ENCODE measurements around the gene BOLL.

The BOLL gene

GRCh38 chr2:197707316-197708213 lies 77.6 kb downstream of the BOLL start:
- peak; percentile 26 for ATAC-seq
- no peak for TF ChIP-seq BACH2 (CRISPR knock-in tag; IDR thresholded peaks at IDR 0.05; ENCODE audit: borderline replicate concordance)
- no peak for TF ChIP-seq TCF4 (CRISPR knock-in tag; IDR thresholded peaks at IDR 0.05; ENCODE audit: borderline replicate concordance)
- TF ChIP-seq, protein P1, sequence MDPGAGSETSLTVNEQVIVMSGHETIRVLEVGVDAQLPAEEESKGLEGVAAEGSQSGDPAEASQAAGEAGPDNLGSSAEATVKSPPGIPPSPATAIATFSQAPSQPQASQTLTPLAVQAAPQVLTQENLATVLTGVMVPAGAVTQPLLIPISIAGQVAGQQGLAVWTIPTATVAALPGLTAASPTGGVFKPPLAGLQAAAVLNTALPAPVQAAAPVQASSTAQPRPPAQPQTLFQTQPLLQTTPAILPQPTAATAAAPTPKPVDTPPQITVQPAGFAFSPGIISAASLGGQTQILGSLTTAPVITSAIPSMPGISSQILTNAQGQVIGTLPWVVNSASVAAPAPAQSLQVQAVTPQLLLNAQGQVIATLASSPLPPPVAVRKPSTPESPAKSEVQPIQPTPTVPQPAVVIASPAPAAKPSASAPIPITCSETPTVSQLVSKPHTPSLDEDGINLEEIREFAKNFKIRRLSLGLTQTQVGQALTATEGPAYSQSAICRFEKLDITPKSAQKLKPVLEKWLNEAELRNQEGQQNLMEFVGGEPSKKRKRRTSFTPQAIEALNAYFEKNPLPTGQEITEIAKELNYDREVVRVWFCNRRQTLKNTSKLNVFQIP (CRISPR knock-in tag; IDR thresholded peaks at IDR 0.05; ENCODE audit: borderline replicate concordance, low read depth), result no peak
- TF ChIP-seq, protein P2, sequence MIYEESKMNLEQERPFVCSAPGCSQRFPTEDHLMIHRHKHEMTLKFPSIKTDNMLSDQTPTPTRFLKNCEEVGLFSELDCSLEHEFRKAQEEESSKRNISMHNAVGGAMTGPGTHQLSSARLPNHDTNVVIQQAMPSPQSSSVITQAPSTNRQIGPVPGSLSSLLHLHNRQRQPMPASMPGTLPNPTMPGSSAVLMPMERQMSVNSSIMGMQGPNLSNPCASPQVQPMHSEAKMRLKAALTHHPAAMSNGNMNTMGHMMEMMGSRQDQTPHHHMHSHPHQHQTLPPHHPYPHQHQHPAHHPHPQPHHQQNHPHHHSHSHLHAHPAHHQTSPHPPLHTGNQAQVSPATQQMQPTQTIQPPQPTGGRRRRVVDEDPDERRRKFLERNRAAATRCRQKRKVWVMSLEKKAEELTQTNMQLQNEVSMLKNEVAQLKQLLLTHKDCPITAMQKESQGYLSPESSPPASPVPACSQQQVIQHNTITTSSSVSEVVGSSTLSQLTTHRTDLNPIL (CRISPR knock-in tag; IDR thresholded peaks at IDR 0.05; ENCODE audit: low read depth), result no peak
- no peak for TF ChIP-seq OSR1 (CRISPR knock-in tag; IDR thresholded peaks at IDR 0.05)
- TF ChIP-seq, protein P3, sequence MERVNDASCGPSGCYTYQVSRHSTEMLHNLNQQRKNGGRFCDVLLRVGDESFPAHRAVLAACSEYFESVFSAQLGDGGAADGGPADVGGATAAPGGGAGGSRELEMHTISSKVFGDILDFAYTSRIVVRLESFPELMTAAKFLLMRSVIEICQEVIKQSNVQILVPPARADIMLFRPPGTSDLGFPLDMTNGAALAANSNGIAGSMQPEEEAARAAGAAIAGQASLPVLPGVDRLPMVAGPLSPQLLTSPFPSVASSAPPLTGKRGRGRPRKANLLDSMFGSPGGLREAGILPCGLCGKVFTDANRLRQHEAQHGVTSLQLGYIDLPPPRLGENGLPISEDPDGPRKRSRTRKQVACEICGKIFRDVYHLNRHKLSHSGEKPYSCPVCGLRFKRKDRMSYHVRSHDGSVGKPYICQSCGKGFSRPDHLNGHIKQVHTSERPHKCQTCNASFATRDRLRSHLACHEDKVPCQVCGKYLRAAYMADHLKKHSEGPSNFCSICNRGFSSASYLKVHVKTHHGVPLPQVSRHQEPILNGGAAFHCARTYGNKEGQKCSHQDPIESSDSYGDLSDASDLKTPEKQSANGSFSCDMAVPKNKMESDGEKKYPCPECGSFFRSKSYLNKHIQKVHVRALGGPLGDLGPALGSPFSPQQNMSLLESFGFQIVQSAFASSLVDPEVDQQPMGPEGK (CRISPR knock-in tag; IDR thresholded peaks at IDR 0.05; ENCODE audit: borderline replicate concordance), result no peak
- TF ChIP-seq ARNTL (CRISPR knock-in tag; IDR thresholded peaks at IDR 0.05; ENCODE audit: borderline replicate concordance, low read depth), result no peak
- no peak for TF ChIP-seq CSDC2 (CRISPR knock-in tag; IDR thresholded peaks at IDR 0.05)
- no peak for TF ChIP-seq ZFP30 (CRISPR knock-in tag; IDR thresholded peaks at IDR 0.05)
- TF ChIP-seq, protein P4, sequence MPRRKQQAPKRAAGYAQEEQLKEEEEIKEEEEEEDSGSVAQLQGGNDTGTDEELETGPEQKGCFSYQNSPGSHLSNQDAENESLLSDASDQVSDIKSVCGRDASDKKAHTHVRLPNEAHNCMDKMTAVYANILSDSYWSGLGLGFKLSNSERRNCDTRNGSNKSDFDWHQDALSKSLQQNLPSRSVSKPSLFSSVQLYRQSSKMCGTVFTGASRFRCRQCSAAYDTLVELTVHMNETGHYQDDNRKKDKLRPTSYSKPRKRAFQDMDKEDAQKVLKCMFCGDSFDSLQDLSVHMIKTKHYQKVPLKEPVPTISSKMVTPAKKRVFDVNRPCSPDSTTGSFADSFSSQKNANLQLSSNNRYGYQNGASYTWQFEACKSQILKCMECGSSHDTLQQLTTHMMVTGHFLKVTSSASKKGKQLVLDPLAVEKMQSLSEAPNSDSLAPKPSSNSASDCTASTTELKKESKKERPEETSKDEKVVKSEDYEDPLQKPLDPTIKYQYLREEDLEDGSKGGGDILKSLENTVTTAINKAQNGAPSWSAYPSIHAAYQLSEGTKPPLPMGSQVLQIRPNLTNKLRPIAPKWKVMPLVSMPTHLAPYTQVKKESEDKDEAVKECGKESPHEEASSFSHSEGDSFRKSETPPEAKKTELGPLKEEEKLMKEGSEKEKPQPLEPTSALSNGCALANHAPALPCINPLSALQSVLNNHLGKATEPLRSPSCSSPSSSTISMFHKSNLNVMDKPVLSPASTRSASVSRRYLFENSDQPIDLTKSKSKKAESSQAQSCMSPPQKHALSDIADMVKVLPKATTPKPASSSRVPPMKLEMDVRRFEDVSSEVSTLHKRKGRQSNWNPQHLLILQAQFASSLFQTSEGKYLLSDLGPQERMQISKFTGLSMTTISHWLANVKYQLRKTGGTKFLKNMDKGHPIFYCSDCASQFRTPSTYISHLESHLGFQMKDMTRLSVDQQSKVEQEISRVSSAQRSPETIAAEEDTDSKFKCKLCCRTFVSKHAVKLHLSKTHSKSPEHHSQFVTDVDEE (CRISPR knock-in tag; IDR thresholded peaks at IDR 0.05), result no peak
- TF ChIP-seq ZNF565 (CRISPR knock-in tag; conservative IDR thresholded peaks at IDR 0.05; ENCODE audit: low read depth), result no peak
- TF ChIP-seq ESRRG (CRISPR knock-in tag; IDR thresholded peaks at IDR 0.05), result no peak
- TF ChIP-seq SNAI2 (CRISPR knock-in tag; IDR thresholded peaks at IDR 0.05), result no peak
- TF ChIP-seq ZNF70 (CRISPR knock-in tag; IDR thresholded peaks at IDR 0.05), result no peak
- TF ChIP-seq GLIS3 (CRISPR knock-in tag; IDR thresholded peaks at IDR 0.05), result no peak
- no peak for TF ChIP-seq CSRNP3 (CRISPR knock-in tag; IDR thresholded peaks at IDR 0.05)

DNA sequence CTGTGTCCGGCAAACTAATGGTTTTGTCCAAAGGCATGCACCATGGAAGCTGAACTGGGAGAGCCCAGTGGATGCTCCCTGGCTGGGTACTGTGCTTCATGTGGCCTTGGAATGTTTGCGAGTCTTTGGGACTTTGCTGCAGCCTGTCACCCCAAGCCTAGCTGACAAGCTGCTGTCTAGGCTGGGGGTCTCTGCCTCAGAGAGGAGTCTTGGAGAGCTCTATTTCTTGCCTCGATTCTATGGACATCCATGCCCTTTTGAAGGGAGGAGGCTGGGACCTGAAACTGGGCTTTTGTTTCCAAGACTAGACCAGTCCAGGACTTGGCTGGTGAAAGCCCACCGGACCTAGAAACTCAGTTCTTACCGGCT lies 78.3 kb downstream of the BOLL start:
- TF ChIP-seq GLIS3 (CRISPR knock-in tag; IDR thresholded peaks at IDR 0.05) (no peak), ZFP3 (CRISPR knock-in tag; IDR thresholded peaks at IDR 0.05) (no peak), ZFP30 (CRISPR knock-in tag; IDR thresholded peaks at IDR 0.05) (no peak), TOX (CRISPR knock-in tag; IDR thresholded peaks at IDR 0.05; ENCODE audit: borderline replicate concordance) (no peak), CSDC2 (CRISPR knock-in tag; IDR thresholded peaks at IDR 0.05) (no peak), SNAI2 (CRISPR knock-in tag; IDR thresholded peaks at IDR 0.05) (no peak), PPARA (CRISPR knock-in tag; IDR thresholded peaks at IDR 0.05; ENCODE audit: borderline replicate concordance) (no peak), OSR1 (CRISPR knock-in tag; IDR thresholded peaks at IDR 0.05) (no peak), CSRNP3 (CRISPR knock-in tag; IDR thresholded peaks at IDR 0.05) (no peak), ESRRG (CRISPR knock-in tag; IDR thresholded peaks at IDR 0.05) (no peak), ISL1 (CRISPR knock-in tag; IDR thresholded peaks at IDR 0.05) (no peak)
- TF ChIP-seq, protein P4 (CRISPR knock-in tag; IDR thresholded peaks at IDR 0.05), result no peak
- TF ChIP-seq, protein P3 (CRISPR knock-in tag; IDR thresholded peaks at IDR 0.05; ENCODE audit: borderline replicate concordance), result no peak
- peak; percentile 7 for ATAC-seq

Measured in SK-N-SH treated with all-trans-retinoic acid at 6 μM for 48 hours (cell line).